Prostate gland (tissue), 2 donors: Measurements from ENCODE around the gene ACACA.

Experiments
- CTCF ChIP-seq, 4 experiments: fragments of 200-600 bp in 2 of 4; fragments of 450-650 bp in 2 of 4; sonication (generic) in 2 of 4; IDR thresholded peaks; 1 replicate in 3 of 4; 2 replicates in 1 of 4; pipeline ENCODE4 v1.5.1; 2016 to 2019; ENCODE audit warnings: antibody characterized with exemption in 4 of 4, mild to moderate bottlenecking in 2 of 4, moderate library complexity in 2 of 4
- POLR2A ChIP-seq: fragments of 450-650 bp; IDR thresholded peaks from one replicate; pipeline ENCODE4 v1.6.1; 2016; ENCODE audit warnings: antibody characterized with exemption, mild to moderate bottlenecking
- POLR2AphosphoS5 ChIP-seq: sonication (generic); formaldehyde crosslinking; IDR thresholded peaks from one replicate; pipeline ENCODE4 v1.6.1; 2017; ENCODE audit warnings: antibody characterized with exemption

- TF ChIP-seq CTCF (IDR thresholded peaks at IDR 0.05) (no peak), POLR2A (no peak), POLR2AphosphoS5 (no peak)
Measured at GRCh38 chr17:37067555-37068111, 339.0 kb downstream of the ACACA start.
